Measurements from ENCODE around the gene PPP1R12B.

PPP1R12B gene

GRCh38 chr1:202568410-202568809 is 219.9 kb downstream of the PPP1R12B start:
- Histone ChIP-seq H3K4me1 (ENCODE audit: insufficient read depth, low read length) (no peaks in the 10 kb centered on the region), H3K79me2 (ENCODE audit: insufficient read depth, low read length) (no peaks in the 10 kb centered on the region), H2AFZ (ENCODE audit: low read depth, low read length) (no peak overlapping the region), H3K4me3 (ENCODE audit: low read depth in 1 of 2, low read length in 2 of 2) (no peak overlapping the region), H3K9ac (ENCODE audit: low read depth, low read length) (no peak overlapping the region), H3K9me3 (ENCODE audit: insufficient read depth, low read length, severe bottlenecking) (no peaks in the 10 kb centered on the region), H3K36me3 (ENCODE audit: insufficient read depth, low read length) (peaks cover 15% of the 10 kb centered on the region; the same call in 1 of the 2 replicates), H3K4me2 (ENCODE audit: insufficient read depth, low read length) (no peak overlapping the region), H3K27me3 (ENCODE audit: insufficient read depth, low read length, poor library complexity) (no peaks in the 10 kb centered on the region), H4K20me1 (ENCODE audit: insufficient read depth, low read length) (no peaks in the 10 kb centered on the region), H3K27ac (ENCODE audit: low read length) (no peak overlapping the region)
- no peak for TF ChIP-seq EZH2 (IDR thresholded peaks at IDR 0.05; ENCODE audit: borderline replicate concordance, low read depth, low read length, severe bottlenecking)
- TF ChIP-seq CTCF (IDR thresholded peaks at IDR 0.05; ENCODE audit: borderline replicate concordance, extremely low read depth, low read length, poor library complexity, severe bottlenecking): no peak
- DNase-seq (no peak), ATAC-seq (ENCODE audit: insufficient read depth, low read depth) (no peak)

- Histone ChIP-seq H3K9me3 (ENCODE audit: insufficient read depth, low read length, severe bottlenecking) (no peaks in the 10 kb centered on the region), H3K9ac (ENCODE audit: low read depth, low read length) (no peak overlapping the region), H4K20me1 (ENCODE audit: insufficient read depth, low read length) (no peaks in the 10 kb centered on the region), H3K27ac (ENCODE audit: low read length) (no peak overlapping the region), H3K4me3 (ENCODE audit: low read depth in 1 of 2, low read length in 2 of 2) (no peak overlapping the region), H3K4me1 (ENCODE audit: insufficient read depth, low read length) (no peaks in the 10 kb centered on the region), H2AFZ (ENCODE audit: low read depth, low read length) (no peak overlapping the region), H3K79me2 (ENCODE audit: insufficient read depth, low read length) (no peaks in the 10 kb centered on the region), H3K36me3 (ENCODE audit: insufficient read depth, low read length) (peaks cover 14% of the 10 kb centered on the region; the same call in 1 of the 2 replicates), H3K27me3 (ENCODE audit: insufficient read depth, low read length, poor library complexity) (no peaks in the 10 kb centered on the region), H3K4me2 (ENCODE audit: insufficient read depth, low read length) (no peak overlapping the region)
- DNase-seq: no peak
- TF ChIP-seq EZH2 (IDR thresholded peaks at IDR 0.05; ENCODE audit: borderline replicate concordance, low read depth, low read length, severe bottlenecking): no peak
- no peak for TF ChIP-seq CTCF (IDR thresholded peaks at IDR 0.05; ENCODE audit: borderline replicate concordance, extremely low read depth, low read length, poor library complexity, severe bottlenecking)
- no peak for ATAC-seq (ENCODE audit: insufficient read depth, low read depth)
Measured at GRCh38 chr1:202568826-202569225, 220.3 kb downstream of the PPP1R12B start.

GRCh38 chr1:202569393-202570322 is 221.2 kb downstream of the PPP1R12B start:
- H3K27me3 ChIP-seq (ENCODE audit: insufficient read depth, low read length, poor library complexity): no peaks in the 10 kb centered on the region
- no peak overlapping the region for H3K9ac ChIP-seq (ENCODE audit: low read depth, low read length)
- no peak overlapping the region for H3K4me3 ChIP-seq (ENCODE audit: low read depth in 1 of 2, low read length in 2 of 2)
- H3K36me3 ChIP-seq (ENCODE audit: insufficient read depth, low read length): peaks cover 13% of the 10 kb centered on the region; the same call in 1 of the 2 replicates
- ATAC-seq (ENCODE audit: insufficient read depth, low read depth) (no peak), DNase-seq (no peak)
- H3K79me2 ChIP-seq (ENCODE audit: insufficient read depth, low read length): no peaks in the 10 kb centered on the region
- no peak overlapping the region for H3K4me2 ChIP-seq (ENCODE audit: insufficient read depth, low read length)
- H3K27ac ChIP-seq (ENCODE audit: low read length): no peak overlapping the region
- no peaks in the 10 kb centered on the region for H3K9me3 ChIP-seq (ENCODE audit: insufficient read depth, low read length, severe bottlenecking)
- no peak for TF ChIP-seq EZH2 (IDR thresholded peaks at IDR 0.05; ENCODE audit: borderline replicate concordance, low read depth, low read length, severe bottlenecking)
- no peak for TF ChIP-seq CTCF (IDR thresholded peaks at IDR 0.05; ENCODE audit: borderline replicate concordance, extremely low read depth, low read length, poor library complexity, severe bottlenecking)
- no peak overlapping the region for H2AFZ ChIP-seq (ENCODE audit: low read depth, low read length)
- no peaks in the 10 kb centered on the region for H3K4me1 ChIP-seq (ENCODE audit: insufficient read depth, low read length)
- H4K20me1 ChIP-seq (ENCODE audit: insufficient read depth, low read length): no peaks in the 10 kb centered on the region
